Measurements from ENCODE around the gene ABCC9. TPM values are rescaled to one million over a fixed set of nuclear protein-coding genes. Genes with fewer than 3 reads are reported as not detected.
"Not testable (repeated sequence)": the region's sequence is repeated elsewhere in the genome, so short reads cannot be mapped to it uniquely, and the experiment has no call there.

The ABCC9 gene
- total RNA-seq, 1 experiment from 2014 or later: 0.12 TPM

GRCh38 chr12:21815306-21816062 lies 125.7 kb downstream of the ABCC9 start:
- DNase-seq (ENCODE audit: low read depth): no peak

- no peak for DNase-seq (ENCODE audit: low read depth)
Observed at GRCh38 chr12:21814814-21815213, 126.4 kb downstream of the ABCC9 start.

DNA sequence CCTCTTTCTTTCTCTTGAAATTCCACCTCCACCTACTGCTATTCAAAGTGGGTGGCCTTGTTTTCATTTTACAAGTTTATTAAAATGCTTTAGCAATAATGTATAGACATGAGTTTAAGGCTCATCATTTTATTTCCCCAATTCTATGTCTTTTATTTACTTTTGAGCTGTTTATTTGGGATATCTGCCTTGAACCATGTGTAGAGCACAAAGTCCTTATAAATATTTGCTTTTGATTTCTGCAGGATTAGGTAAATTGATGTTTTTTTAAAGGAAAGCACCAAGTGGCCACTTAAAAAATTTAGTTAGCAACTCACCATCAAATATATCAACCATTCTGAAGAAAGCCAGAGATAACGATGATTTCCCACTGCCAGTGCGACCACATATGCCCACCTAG lies 126.9 kb downstream of the ABCC9 start:
- no peak for DNase-seq (ENCODE audit: low read depth)

GRCh38 chr12:21813751-21814150 lies 127.5 kb downstream of the ABCC9 start:
- DNase-seq (ENCODE audit: low read depth): no peak

DNA sequence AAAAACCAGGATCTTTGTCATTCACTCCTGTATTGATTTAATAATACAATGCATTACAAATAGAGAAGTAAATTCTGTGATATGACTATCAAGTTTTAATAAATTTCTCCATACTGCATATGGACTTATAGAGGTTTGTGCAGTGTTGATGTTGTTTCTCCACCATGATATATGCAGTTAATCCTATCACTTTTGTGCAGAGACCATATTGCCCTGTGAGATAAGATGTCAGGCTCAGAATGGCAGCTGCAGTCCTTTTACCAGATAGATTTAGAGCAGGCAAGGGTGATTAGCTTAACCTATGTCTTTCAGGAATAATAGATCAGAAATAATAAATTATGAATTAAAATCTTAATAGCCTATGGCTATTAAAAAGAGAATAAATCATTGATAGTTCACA lies 128.1 kb downstream of the ABCC9 start:
- DNase-seq (ENCODE audit: low read depth): no peak

- not testable (repeated sequence) for DNase-seq (ENCODE audit: low read depth)
Observed at GRCh38 chr12:21812340-21812739, 128.9 kb downstream of the ABCC9 start.

DNA sequence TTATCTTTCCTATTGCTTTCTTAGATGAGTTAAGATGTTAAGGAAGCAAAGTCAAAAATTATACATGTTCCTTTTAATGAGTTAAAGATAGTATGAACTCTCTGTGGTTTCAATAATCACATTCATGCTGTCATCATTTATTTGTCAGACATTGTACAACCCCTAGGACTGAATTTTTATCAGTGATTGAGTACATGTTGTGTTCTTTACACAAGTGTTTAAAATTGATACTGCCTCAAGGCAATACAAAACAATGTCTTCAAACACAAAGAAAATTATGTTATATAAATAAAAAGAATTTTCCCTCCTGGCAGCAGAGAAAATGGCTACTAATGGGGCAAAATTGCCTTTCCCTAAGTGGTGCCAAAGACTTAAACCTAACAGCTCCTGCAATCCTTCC lies 132.1 kb downstream of the ABCC9 start:
- DNase-seq (ENCODE audit: low read depth): no peak

- DNase-seq (ENCODE audit: low read depth): no peak
Observed at GRCh38 chr12:21806255-21806654, 135.0 kb downstream of the ABCC9 start.

GRCh38 chr12:21801522-21802288 lies 139.5 kb downstream of the ABCC9 start:
- DNase-seq (ENCODE audit: low read depth): no peak

- DNase-seq (ENCODE audit: low read depth): no peak
Observed at GRCh38 chr12:21800011-21800410, 141.2 kb downstream of the ABCC9 start.

DNA sequence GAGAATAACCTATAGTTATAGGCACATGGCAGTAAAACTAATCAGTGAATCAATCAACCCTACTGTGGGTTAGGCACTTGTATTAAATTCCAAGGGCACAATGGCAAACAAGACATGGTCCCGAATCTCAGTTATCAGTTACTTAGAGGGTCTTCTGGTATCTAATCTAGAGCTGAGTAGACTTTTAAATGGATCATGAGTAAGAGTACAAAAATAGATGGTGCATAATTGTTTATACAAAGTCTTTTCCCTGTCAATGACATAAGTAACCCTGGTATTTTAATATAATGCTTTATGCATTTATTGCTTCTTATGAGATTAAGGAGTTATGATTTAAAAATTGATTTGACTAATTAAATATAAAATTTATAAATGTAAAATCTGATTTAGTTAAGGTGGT lies 143.7 kb downstream of the ABCC9 start:
- DNase-seq (ENCODE audit: low read depth): no peak

DNA sequence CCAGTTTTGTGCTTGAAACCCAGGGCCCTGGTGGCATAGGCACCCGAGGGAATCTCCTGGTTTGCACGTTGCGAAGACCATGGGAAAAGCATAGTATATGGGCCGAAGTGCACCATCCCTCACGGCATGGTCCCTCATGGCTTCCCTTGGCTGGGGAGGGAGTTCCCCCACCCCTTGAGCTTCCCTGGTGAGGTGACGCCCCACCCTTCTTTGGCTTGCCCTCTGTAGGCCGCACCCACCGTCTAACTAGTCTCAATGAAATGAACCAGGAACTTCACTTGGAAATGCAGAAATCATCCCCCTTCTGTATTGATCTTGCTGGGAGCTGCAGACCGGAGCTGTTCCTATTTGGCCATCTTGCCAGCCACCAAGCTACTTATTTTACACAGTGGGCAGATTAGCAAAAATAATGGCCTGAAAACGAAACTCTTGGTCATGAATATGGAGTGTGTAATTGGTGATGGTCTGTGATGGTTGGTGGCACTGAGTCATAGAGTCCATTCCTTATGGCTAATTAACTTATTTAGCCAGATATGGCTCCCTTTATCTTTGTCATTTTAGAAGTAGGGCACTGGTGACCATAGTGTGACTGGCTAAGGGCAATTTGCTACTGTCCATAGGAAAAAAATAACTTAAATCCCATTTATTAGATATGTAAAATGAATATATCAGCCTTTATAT lies 145.4 kb downstream of the ABCC9 start:
- DNase-seq (ENCODE audit: low read depth): no peak

DNA sequence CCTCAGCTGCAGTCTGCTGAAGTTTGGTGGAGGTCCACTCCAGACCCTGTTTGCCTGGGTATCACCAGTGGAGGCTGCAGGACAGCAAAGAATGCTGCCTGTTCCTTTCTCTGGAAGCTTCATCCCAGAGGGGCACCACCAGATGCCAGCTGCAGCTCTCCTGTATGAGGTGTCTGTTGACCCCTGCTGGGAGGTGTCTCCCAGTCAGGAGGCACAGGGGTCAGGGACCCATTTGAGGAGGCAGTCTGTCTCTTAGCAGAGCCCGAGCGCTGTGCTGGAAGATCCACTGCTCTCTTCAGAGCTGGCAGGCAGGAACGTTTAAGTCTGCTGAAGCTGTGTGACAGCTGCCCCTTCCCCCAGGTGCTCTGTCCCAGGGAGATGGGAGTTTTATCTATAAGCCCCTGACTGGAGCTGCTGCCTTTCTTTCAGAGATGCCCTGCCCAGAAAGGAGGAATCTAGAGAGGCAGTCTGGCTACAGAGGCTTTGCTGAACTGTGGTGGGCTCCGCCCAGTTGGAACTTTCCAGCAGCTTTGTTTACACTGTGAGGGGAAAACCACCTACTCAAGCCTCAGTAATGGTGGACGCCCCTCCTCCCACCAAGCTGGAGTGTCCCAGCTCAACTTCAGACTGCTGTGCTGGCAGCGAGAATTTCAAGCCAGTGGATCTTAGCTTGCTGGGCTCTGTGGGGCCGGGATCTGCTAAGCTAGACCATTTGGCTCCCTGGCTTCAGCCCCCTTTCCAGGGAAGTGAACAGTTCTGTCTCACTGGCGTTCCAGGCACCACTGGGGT lies 146.2 kb downstream of the ABCC9 start:
- DNase-seq (ENCODE audit: low read depth): not testable (repeated sequence)

GRCh38 chr12:21789687-21790086 lies 151.5 kb downstream of the ABCC9 start:
- not testable (repeated sequence) for DNase-seq (ENCODE audit: low read depth)

GRCh38 chr12:21788089-21788983 lies 152.9 kb downstream of the ABCC9 start:
- DNase-seq (ENCODE audit: low read depth): no peak

DNA sequence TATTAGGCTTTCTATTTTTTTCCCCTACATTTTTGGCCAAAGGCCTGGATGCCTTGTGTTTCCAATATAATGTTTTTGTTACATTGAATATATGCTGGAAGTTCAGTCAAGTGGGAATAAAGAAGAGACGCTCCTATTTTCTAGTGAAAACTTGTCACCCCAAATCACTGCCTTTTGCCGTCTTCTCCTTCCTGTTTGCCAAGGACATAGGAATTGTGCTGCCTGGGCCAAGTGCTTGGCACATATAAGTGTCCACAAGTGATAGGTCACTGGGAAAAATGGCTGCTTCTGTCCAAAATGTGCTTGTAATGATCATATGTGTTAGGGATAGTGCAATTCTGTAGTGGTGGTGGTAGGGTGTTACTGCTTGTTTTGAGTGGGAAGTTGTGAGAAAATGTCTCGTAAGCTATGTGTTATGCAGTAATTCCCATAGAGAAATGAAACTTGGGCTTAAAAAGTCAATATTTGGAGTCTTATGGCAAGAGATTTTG lies 155.1 kb downstream of the ABCC9 start:
- DNase-seq (ENCODE audit: low read depth): no peak

- not testable (repeated sequence) for DNase-seq (ENCODE audit: low read depth)
Observed at GRCh38 chr12:21782723-21783122, 158.5 kb downstream of the ABCC9 start.

DNA sequence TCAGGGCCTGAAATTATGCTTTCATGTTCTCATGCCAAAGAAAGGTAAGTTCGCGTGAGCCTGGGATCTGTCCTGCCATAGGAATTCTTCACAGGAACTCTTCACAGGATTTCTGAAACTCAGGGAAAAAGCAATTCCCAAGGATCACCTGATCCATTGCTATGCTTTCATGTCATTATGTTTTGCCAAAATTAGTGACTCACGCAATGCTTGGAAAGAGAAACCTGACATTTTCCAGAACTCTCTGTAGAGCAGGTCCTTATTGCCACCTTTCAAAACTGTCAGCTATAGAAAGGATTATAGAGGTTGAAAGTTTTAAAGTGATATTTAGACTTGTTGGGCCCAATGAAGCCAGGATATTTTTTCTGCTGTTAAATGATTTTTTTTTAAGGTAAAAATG lies 160.4 kb downstream of the ABCC9 start:
- DNase-seq (ENCODE audit: low read depth): no peak

DNA sequence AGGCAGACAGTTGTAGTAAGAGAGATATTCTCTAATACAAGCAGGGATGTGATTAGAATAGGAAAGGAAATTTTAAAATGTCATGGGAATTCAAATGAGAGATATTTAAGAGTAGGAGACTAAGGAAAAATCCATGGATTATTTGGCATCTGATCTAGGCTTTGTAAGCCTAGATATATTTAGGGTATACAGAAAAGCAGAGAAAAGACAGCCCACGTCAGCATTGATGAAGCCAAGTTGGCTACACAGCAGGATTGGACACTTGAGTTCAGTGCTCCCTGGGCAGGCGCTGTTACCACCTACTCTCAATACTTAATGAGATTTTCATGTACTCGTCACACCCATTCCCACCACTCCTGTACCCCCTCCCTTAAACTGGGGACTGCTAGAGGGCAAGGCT lies 165.1 kb downstream of the ABCC9 start:
- DNase-seq (ENCODE audit: low read depth): no peak

GRCh38 chr12:21775133-21775820 lies 165.9 kb downstream of the ABCC9 start:
- no peak for DNase-seq (ENCODE audit: low read depth)

All from RPMI7951 (cell line).